ENCODE measurements around the gene CACNB4.

DNA sequence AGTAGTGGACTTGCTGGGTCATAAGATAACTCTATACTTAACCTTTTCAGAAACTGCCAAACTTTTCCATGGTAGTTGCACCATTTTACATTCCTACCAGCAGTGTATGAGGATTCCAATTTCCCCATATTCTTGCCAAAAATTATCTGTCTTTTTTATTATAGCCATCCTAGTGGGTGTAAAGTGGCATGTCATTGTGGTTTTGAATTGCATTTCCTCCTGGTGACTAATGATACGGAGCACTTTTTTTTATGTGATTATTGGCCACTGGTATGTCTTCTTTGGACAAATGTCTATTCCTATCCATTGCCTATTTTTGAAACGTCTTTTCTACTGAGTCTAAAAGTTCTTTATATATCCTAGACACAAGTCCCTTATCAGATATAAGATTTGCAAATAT, 44.3 kb downstream of the CACNB4 start:
- no peak for TF ChIP-seq SUZ12 (IDR thresholded peaks at IDR 0.05; ENCODE audit: extremely low read depth, insufficient read depth, insufficient read length)
- no peak for TF ChIP-seq YY1 (IDR thresholded peaks at IDR 0.05; ENCODE audit: insufficient read depth, insufficient read length)
